ENCODE measurements around the gene RTTN. TPM values are rescaled to one million over a fixed set of nuclear protein-coding genes. Genes with fewer than 3 reads are reported as not detected.

Gene RTTN
- total and polyA plus RNA-seq, 5 experiments from 2014 or later: 2.6 to 26.6 (median 4.8) TPM

DNA sequence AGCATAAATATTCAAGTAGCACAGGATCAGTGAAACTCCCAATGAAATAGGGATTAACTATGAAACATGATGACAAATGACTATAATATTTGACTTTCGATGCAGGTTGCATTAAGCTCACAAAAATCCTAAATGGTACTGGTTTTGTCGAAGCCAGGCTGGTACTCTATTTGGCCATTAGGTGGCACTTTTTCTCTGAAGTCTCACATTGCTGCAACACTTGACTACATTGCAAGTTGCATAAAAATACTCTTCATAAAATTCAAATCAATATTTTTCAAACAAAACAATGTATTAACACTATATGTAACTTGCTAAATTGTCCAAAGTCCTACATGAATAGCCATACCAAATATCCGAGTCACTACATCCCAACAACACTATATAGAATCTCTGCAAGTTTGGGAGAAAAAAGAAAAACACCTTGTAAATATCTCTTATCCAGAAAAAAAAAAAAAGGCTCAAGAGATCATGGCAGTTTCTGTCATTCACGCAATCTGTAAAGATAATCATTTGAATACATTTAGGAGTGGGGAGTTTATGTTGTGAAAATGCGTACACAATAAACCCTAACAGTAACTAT lies 9.5 kb downstream of the RTTN start:
- H3K4me3 Mint-ChIP-seq: no peak overlapping the region
- ATAC-seq (peak; percentile 39 to 40), DNase-seq (peak in 4 of 10 donors; percentile 2 to 24 (median 18))
- no peaks in the 10 kb centered on the region for H3K9me3 Mint-ChIP-seq
- peaks cover 0 to 5% (median 0%) of the 10 kb centered on the region in 4 donors for H3K4me1 Mint-ChIP-seq
- H3K27ac Mint-ChIP-seq: no peak overlapping the region
- POLR2A ChIA-PET: no interaction called here
- H3K27me3 Mint-ChIP-seq: no peaks in the 10 kb centered on the region
- H3K36me3 Mint-ChIP-seq: peaks cover 5 to 95% (median 35%) of the 10 kb centered on the region in 3 donors

DNA sequence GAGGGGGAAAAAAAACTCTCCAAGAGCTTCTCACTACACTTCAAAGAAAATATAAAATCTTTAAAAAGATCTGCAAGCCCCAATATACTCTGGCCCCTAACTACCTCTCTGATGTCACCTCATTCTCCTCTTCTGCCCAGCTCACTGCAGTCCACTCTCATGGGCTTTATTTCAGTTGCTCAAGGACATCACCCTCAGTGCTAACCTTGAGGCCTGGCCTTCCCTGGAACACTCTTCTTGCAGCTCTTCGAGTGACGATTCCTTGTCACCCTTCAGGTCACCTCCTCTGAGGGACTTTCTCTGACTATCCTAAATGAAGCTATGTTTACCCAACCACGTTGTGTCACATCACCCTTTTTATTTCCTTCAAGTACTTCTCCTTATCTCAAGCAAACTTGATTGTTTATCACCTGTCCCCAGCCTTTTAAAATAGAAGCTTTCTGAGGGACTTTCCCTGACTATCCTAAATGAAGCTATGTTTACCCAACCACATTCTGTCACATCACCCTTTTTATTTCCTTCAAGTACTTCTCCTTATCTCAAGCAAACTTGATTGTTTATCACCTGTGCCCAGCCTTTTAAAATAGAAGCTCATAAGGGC lies 10.4 kb downstream of the RTTN start:
- POLR2A ChIA-PET: no interaction called here
- H3K4me1 Mint-ChIP-seq: peaks cover 0 to 3% (median 0%) of the 10 kb centered on the region in 4 donors
- no peak overlapping the region for H3K4me3 Mint-ChIP-seq
- no peak for ATAC-seq
- no peak overlapping the region for H3K27ac Mint-ChIP-seq
- DNase-seq: no peak
- H3K27me3 Mint-ChIP-seq: no peaks in the 10 kb centered on the region
- H3K36me3 Mint-ChIP-seq: peaks cover 9 to 94% (median 33%) of the 10 kb centered on the region in 3 donors
- no peaks in the 10 kb centered on the region for H3K9me3 Mint-ChIP-seq

DNA sequence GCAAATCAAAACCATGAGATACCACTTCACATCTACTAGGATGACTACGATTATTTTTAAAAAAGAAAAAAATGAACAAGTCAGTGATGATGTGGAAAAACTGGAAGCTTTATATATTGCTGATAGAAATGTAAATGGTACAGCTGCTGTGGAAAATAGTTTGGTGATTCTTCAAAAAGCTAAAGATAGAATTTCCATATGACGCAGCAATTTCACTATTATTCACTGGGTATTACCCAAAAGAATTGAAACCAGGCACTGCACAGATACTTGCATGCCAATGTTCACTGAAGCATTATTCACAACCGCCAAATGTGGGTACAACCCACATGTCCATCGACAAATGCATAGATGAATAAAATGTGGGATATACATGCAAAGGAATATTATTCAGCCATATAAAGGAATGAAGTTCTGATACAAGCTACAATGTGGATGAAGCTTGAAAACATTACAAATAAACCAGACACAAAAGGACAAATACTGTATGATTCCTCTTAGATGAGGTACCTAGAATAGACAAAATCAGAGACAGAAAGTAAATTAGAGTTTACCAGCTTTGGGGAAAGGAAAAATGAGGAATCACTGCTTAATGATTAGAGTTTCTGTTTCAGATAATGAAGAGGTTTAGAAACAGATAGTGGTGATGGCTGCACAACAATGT lies 11.1 kb downstream of the RTTN start:
- POLR2A ChIA-PET: no interaction called here
- peaks cover 9 to 94% (median 35%) of the 10 kb centered on the region in 3 donors for H3K36me3 Mint-ChIP-seq
- no peak for DNase-seq

DNA sequence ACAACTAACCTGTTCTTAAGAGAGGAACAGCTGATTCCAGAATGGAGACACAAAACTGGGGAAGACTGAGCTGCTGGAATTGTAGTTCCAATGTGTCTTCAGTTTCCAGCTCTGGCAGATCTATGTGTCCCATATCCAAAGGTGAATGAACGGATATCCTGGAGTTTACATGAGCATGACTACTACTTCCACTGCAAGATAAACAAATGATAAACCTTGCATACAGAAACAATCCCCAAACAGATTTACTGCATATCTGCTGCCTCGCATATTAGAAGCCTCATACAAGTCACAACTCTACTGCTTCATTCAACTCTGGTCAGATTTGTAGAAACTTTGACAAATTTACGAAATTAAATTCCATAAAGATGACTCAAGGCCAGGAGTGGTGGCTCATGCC lies 15.0 kb downstream of the RTTN start:
- POLR2A ChIA-PET: no interaction called here
- Mint-ChIP-seq H3K4me1 (peaks cover 0 to 1% (median 0%) of the 10 kb centered on the region in 4 donors), H3K36me3 (peaks cover 4 to 95% (median 50%) of the 10 kb centered on the region in 3 donors), H3K27ac (no peak overlapping the region), H3K4me3 (no peak overlapping the region), H3K27me3 (no peaks in the 10 kb centered on the region), H3K9me3 (no peaks in the 10 kb centered on the region)
- no peak for DNase-seq
- ATAC-seq: no peak

More for the DNA sequence above, 11.1 kb downstream of the RTTN start:
- Mint-ChIP-seq H3K4me3 (no peak overlapping the region), H3K27me3 (no peaks in the 10 kb centered on the region), H3K4me1 (no peaks in the 10 kb centered on the region), H3K9me3 (no peaks in the 10 kb centered on the region), H3K27ac (no peak overlapping the region)
- no peak for ATAC-seq

DNA sequence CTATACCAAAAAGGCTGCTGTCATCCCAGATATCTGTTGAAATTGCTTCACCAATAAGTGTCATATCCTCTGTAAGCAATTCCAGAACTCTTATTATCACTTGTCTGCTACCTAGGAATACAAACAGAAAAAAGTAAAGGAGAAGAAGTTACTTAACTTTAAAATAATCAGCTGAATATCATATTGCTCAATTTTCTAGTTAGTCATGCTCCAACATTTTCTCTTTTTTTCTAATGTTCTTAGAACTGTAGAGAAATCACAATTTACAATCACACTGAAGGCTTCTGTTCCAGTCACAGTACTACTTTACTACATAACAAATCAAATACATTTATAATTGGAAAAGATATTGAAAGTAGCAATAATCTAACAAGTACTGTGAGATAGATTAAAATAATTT lies 17.4 kb downstream of the RTTN start:
- POLR2A ChIA-PET: no interaction called here
- no peak for DNase-seq
- H3K4me3 Mint-ChIP-seq: no peak overlapping the region
- H3K36me3 Mint-ChIP-seq: peaks cover 4 to 97% (median 44%) of the 10 kb centered on the region in 3 donors
- peaks cover 7 to 12% (median 9%) of the 10 kb centered on the region in 4 donors for H3K4me1 Mint-ChIP-seq
- H3K27me3 Mint-ChIP-seq: no peaks in the 10 kb centered on the region
- H3K9me3 Mint-ChIP-seq: no peaks in the 10 kb centered on the region
- no peak overlapping the region for H3K27ac Mint-ChIP-seq
- ATAC-seq: no peak

DNA sequence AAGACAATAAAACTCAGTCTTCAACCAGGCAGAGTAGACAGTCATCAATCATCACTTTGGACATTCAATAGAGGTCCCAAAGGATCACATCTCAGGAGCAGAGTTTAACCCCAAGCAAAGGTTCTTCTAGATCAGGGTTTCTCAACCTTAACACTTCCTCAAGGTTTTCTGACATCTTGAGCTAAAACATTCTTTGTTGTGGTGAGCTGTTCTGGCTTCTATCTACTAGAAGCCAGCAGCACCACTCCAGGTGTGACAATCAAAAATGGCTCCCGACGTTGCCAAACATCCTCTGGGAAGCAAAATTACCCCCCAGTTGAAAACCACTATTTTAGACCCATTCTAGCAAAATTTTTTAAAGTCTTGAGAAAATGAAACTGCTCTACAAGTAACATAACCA lies 22.0 kb downstream of the RTTN start:
- POLR2A ChIA-PET: no interaction called here
- Mint-ChIP-seq H3K27me3 (no peaks in the 10 kb centered on the region), H3K4me3 (no peak overlapping the region), H3K9me3 (no peaks in the 10 kb centered on the region), H3K27ac (peak overlapping the region in 1 of 10 donors; percentile 72), H3K4me1 (peaks cover 11 to 16% (median 14%) of the 10 kb centered on the region in 4 donors), H3K36me3 (peaks cover 0 to 78% (median 32%) of the 10 kb centered on the region in 3 donors)
- no peak for ATAC-seq
- no peak for DNase-seq

DNA sequence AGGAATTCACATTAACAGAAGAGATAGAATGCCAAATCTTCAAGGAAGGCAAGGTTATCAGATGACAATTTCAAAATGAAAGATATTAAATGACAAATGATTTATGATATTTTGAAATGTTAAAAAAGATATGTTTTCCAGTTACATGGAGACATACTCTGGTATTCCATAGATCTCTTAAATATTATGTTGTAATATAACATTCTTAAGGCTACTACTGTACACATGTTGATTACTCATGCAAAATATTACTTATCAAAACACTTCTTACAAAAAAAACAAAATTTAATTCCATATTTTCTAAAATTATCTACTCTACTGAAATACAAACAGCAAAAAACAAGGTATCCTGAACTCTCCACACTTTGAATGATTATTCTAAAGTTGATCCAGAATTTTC lies 22.9 kb downstream of the RTTN start:
- peaks cover 11 to 16% (median 14%) of the 10 kb centered on the region in 4 donors for H3K4me1 Mint-ChIP-seq
- H3K27ac Mint-ChIP-seq: no peak overlapping the region
- POLR2A ChIA-PET: no interaction called here
- H3K27me3 Mint-ChIP-seq: no peaks in the 10 kb centered on the region
- DNase-seq (no peak), ATAC-seq (no peak)
- H3K36me3 Mint-ChIP-seq: peaks cover 0 to 77% (median 31%) of the 10 kb centered on the region in 3 donors
- H3K4me3 Mint-ChIP-seq: no peak overlapping the region
- no peaks in the 10 kb centered on the region for H3K9me3 Mint-ChIP-seq

DNA sequence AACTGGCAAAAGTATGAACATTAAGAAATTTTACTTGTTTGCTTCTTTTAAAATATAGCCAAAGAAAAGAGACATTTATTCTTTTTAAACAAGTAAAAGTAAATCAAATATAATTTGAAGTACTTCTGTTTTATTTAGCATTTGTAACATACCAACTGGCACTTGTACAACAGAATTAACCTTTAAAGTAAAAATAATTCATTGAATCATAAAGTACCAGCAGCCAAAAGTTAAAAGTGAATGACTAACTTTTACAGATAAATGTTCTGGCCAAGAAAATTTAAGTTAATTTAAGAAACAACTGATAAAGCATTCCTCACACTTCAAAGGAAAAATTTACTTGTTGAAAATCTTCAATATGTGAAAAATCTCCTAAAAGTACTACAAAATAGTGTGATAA lies 23.8 kb downstream of the RTTN start:
- Mint-ChIP-seq H3K27ac (no peak overlapping the region), H3K4me3 (no peak overlapping the region), H3K27me3 (no peaks in the 10 kb centered on the region), H3K9me3 (no peaks in the 10 kb centered on the region), H3K4me1 (peaks cover 11 to 16% (median 14%) of the 10 kb centered on the region in 4 donors), H3K36me3 (peaks cover 0 to 72% (median 27%) of the 10 kb centered on the region in 3 donors)
- POLR2A ChIA-PET: no interaction called here
- ATAC-seq (no peak), DNase-seq (no peak)

DNA sequence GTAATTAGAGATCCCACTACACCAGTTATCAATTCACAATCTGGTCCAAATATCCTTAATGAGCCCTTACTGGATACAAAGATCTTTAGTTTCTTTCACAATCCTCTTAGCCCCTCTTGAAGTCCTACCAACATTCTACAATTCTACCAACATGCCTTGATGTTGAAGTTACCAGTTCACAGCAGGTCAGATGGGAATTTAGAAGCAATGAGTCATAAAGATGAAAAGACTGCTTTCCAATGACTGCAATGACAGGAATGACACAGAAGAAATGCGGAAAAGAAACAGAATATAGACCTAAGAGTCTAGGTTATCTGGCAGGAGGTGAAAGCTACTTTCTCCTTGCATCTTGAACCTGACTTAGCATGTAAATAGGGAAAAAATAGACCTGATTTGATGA lies 24.5 kb downstream of the RTTN start:
- no peak overlapping the region for H3K27ac Mint-ChIP-seq
- H3K4me1 Mint-ChIP-seq: peaks cover 11 to 16% (median 14%) of the 10 kb centered on the region in 4 donors
- POLR2A ChIA-PET: no interaction called here
- H3K4me3 Mint-ChIP-seq: no peak overlapping the region
- no peaks in the 10 kb centered on the region for H3K9me3 Mint-ChIP-seq
- DNase-seq: no peak
- H3K36me3 Mint-ChIP-seq: peaks cover 0 to 72% (median 21%) of the 10 kb centered on the region in 3 donors
- ATAC-seq: no peak
- H3K27me3 Mint-ChIP-seq: no peaks in the 10 kb centered on the region

DNA sequence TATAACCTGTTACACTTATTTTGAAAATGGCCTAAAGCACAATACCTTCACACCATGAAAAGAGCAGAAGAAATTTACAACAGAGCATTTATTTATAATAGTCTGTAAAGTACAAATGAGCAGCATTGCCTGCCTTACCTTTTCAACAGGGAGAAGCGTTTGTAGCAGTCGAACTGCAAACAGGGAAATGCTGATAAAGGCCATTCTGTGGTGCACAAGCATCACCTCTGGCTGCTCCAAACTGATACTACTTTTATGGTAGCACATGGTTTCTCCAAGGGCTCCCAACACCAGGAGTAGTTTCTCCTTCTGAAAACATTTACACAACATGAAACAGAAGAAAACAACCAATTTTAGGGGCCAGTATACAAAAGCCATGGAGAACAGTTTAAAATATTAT lies 28.9 kb downstream of the RTTN start:
- Mint-ChIP-seq H3K36me3 (peaks cover 0 to 61% (median 12%) of the 10 kb centered on the region in 3 donors), H3K27ac (no peak overlapping the region), H3K9me3 (no peaks in the 10 kb centered on the region), H3K4me3 (no peak overlapping the region), H3K4me1 (peaks cover 0 to 5% (median 2%) of the 10 kb centered on the region in 4 donors), H3K27me3 (no peaks in the 10 kb centered on the region)
- POLR2A ChIA-PET: no interaction called here
- DNase-seq (no peak), ATAC-seq (no peak)

DNA sequence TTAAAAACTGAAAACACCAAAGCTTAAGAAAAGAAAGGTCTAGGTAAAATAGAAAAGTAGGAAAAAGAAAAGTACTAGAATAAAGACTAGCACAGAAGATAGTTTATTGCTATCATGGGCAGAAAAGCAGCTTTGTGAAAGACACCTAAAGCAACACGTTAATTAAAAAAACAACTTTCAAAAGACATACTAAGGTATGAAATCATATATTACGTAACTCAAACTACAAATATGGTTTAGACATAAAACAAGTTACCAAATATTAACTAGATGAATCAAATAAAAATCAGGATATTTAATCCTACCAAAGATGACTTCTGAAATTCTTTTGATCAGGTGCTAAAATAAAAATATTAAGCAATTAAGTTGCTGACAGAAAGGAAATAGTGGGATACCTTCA lies 30.3 kb downstream of the RTTN start:
- Mint-ChIP-seq H3K4me3 (no peak overlapping the region), H3K27ac (no peak overlapping the region), H3K4me1 (peaks cover 0 to 5% (median 2%) of the 10 kb centered on the region in 4 donors), H3K27me3 (no peaks in the 10 kb centered on the region), H3K36me3 (peaks cover 0 to 63% (median 11%) of the 10 kb centered on the region in 3 donors), H3K9me3 (no peaks in the 10 kb centered on the region)
- POLR2A ChIA-PET: interaction anchor here (0.7 kb wide), 1 partner anchor 17 kb away, joined by 7 read pairs; no protein-coding TSS in a partner anchor
- no peak for DNase-seq
- ATAC-seq: no peak

DNA sequence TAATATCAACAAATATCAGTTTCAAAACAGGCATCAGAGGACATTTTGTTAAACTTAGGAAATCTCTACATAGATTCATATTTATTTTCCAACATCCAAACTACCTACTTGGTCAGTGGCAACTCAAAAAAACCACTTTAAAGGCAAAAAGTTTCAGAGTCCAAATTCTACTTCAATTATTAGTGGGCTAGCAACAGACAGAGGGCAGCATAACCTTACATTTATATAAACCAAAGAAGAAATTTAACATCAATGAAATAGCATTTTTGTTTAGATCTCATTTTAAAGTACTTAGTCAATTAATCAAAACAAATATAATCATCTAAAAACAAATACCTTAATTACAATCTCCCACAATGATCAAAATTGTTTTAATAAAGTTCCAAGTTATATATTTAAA lies 33.3 kb downstream of the RTTN start:
- Mint-ChIP-seq H3K4me1 (no peaks in the 10 kb centered on the region), H3K27ac (no peak overlapping the region)
- POLR2A ChIA-PET: no interaction called here

DNA sequence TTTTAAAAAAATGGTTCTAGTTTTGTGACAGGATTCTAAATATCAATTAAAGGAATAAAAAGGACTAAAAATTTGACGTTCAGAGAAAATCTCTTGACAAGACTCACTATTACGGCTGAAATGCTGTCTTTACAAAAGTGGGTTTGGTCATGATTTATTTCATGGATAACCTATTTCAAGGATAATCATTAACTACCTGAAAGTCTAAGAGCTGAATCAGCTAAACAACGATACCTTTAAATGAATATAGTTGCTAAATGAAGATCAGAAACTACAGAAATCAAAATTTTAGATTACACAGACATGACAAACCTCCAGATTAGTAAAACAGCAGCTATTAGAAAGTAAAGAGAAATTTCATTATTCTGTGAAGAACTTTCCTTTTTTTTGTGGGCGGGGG lies 35.7 kb downstream of the RTTN start:
- Mint-ChIP-seq H3K27ac (no peak overlapping the region), H3K4me3 (no peak overlapping the region), H3K9me3 (no peaks in the 10 kb centered on the region), H3K27me3 (no peaks in the 10 kb centered on the region), H3K36me3 (peaks cover 0 to 49% (median 8%) of the 10 kb centered on the region in 3 donors), H3K4me1 (peaks cover 0 to 7% (median under 1%) of the 10 kb centered on the region in 4 donors)
- no peak for DNase-seq
- no peak for ATAC-seq
- POLR2A ChIA-PET: no interaction called here

More for the DNA sequence above, 33.3 kb downstream of the RTTN start:
- Mint-ChIP-seq H3K9me3 (no peaks in the 10 kb centered on the region), H3K36me3 (peaks cover 0 to 54% (median 8%) of the 10 kb centered on the region in 3 donors), H3K27me3 (no peaks in the 10 kb centered on the region), H3K4me3 (no peak overlapping the region)
- no peak for ATAC-seq
- no peak for DNase-seq
